ENCODE measurements around the gene SSC5D.
A peak's percentile ranks its signal among the peaks of the same experiment; 100 is the strongest.
"Not testable (repeated sequence)": the region's sequence is repeated elsewhere in the genome, so short reads cannot be mapped to it uniquely, and the experiment has no call there.

Gene SSC5D

GRCh38 chr19:55502197-55502952 is 14.1 kb downstream of the SSC5D start:
- no peak for DNase-seq (ENCODE audit: low read depth in 2 of 2, low spot score in 1 of 2)

GRCh38 chr19:55503157-55503501 is 14.9 kb downstream of the SSC5D start:
- no peak for DNase-seq (ENCODE audit: low read depth in 2 of 2, low spot score in 1 of 2)

- DNase-seq (ENCODE audit: low read depth in 2 of 2, low spot score in 1 of 2), result peak; percentile 81 to 89
Measured at GRCh38 chr19:55503502-55504251, 15.4 kb downstream of the SSC5D start.

GRCh38 chr19:55504252-55504603 is 16.0 kb downstream of the SSC5D start:
- DNase-seq (ENCODE audit: low read depth in 2 of 2, low spot score in 1 of 2), result no peak

GRCh38 chr19:55504981-55505380 is 16.7 kb downstream of the SSC5D start:
- no peak for DNase-seq (ENCODE audit: low read depth in 2 of 2, low spot score in 1 of 2)

GRCh38 chr19:55508120-55508519 is 19.9 kb downstream of the SSC5D start:
- DNase-seq (ENCODE audit: low read depth in 2 of 2, low spot score in 1 of 2), result no peak

GRCh38 chr19:55516878-55517620 is 28.8 kb downstream of the SSC5D start:
- peak; percentile 81 to 83 for DNase-seq (ENCODE audit: low read depth in 2 of 2, low spot score in 1 of 2)

- no peak for DNase-seq (ENCODE audit: low read depth in 2 of 2, low spot score in 1 of 2)
Measured at GRCh38 chr19:55519451-55520311, 31.4 kb downstream of the SSC5D start.

- no peak for DNase-seq (ENCODE audit: low read depth in 2 of 2, low spot score in 1 of 2)
Measured at GRCh38 chr19:55520691-55521292, 32.6 kb downstream of the SSC5D start.

GRCh38 chr19:55525289-55526101 is 37.3 kb downstream of the SSC5D start:
- DNase-seq (ENCODE audit: low read depth in 2 of 2, low spot score in 1 of 2), result no peak

- DNase-seq (ENCODE audit: low read depth in 2 of 2, low spot score in 1 of 2), result no peak
Measured at GRCh38 chr19:55526216-55527196, 38.3 kb downstream of the SSC5D start.

- no peak for DNase-seq (ENCODE audit: low read depth in 2 of 2, low spot score in 1 of 2)
Measured at GRCh38 chr19:55527197-55528029, 39.2 kb downstream of the SSC5D start.

GRCh38 chr19:55528030-55528803 is 40.0 kb downstream of the SSC5D start:
- no peak for DNase-seq (ENCODE audit: low read depth in 2 of 2, low spot score in 1 of 2)

- DNase-seq (ENCODE audit: low read depth in 2 of 2, low spot score in 1 of 2), result no peak
Measured at GRCh38 chr19:55529636-55530234, 41.5 kb downstream of the SSC5D start.

GRCh38 chr19:55530996-55531395 is 42.8 kb downstream of the SSC5D start:
- no peak for DNase-seq (ENCODE audit: low read depth in 2 of 2, low spot score in 1 of 2)

- DNase-seq (ENCODE audit: low read depth in 2 of 2, low spot score in 1 of 2), result not testable (repeated sequence)
Measured at GRCh38 chr19:55534280-55534679, 46.0 kb downstream of the SSC5D start.

Data from stimulated activated CD8-positive, alpha-beta memory T cell treated with anti-CD3 and anti-CD28 coated beads, Interleukin-4, amount 100 ng/mL, for 4 hours (primary cell).